GM19035 (cell line): ENCODE results near the gene PNKD.
"Not testable (repeated sequence)": the region's sequence is repeated elsewhere in the genome, so short reads cannot be mapped to it uniquely, and the experiment has no call there.

Source experiments
- ATAC-seq: cut with Tn5 transposase; IDR thresholded peaks from one replicate; pipeline ENCODE4 v1.9.1; 2021; ENCODE audit not compliant: unreplicated experiment

The PNKD gene

DNA sequence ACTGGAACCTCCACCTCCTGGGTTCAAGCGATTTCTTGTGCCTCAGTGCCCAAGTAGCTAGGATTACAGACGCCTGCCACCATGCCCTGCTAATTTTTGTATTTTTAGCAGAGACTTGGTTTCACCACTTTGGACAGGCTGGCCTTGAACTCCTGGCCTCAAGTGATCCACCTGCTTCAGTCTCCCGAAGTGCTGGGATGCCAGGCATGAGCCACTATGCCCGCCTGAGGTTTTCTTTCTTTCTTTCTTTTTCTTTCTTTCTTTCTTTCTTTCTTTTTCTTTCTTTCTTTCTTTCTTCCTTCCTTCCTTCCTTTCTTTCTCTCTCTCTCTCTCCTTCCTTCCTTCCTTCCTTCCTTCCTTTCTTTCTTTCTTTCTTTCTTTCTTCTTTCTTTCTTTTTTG is 44.4 kb downstream of the PNKD start:
- ATAC-seq, result not testable (repeated sequence)

DNA sequence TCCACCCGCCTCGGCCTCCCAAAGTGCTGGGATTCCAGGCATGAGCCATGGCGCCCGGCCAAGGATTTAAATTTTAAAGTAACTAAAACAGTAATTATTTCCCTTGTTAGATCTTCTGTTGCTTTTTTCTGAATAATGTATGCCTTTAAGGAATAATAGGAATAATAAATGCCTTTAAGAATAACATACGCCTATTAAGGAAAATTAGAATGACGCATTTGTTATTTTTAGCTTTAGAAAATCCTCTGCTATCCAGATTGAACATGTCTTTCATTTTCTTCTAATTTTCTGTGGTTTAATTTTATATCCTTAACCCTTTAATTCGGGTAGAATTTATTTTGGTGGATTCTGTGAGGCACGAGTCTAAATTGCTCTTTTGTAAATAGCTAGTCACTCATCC is 45.1 kb downstream of the PNKD start:
- no peak for ATAC-seq

DNA sequence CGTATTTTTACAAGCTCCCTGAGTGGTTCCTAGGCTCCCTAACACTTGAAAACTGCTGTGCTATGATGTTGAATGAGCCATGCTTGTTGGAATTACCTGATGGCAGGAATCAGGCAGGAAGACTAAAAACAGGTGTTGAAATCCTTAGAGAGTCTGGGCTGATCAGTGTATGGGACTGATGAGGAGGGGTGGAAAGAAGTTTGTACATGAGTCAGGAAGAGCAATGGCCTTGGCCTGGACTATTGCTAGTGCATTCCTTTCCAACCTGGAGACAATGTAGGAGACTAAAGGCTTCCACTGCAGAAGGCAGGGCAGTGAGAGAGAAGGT is 46.9 kb downstream of the PNKD start:
- ATAC-seq, result no peak

DNA sequence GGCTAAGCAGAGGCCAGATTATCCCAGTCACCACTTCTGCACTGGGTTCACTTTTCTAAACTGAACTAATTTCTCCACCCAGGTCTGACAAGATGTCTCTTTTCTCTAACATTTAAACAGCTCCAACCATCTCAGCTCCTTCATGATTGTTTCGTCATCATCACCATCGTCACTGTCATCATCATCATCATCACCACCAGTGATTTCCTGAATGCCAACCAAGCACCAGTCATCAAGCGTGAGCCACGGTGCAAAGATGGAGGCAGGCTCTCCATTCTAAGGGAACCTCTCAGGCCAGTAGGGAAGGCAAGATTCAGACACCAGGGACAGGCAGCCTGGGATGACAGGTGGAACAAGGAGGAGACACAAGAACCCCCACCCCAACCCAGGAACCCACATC is 47.5 kb downstream of the PNKD start:
- no peak for ATAC-seq

DNA sequence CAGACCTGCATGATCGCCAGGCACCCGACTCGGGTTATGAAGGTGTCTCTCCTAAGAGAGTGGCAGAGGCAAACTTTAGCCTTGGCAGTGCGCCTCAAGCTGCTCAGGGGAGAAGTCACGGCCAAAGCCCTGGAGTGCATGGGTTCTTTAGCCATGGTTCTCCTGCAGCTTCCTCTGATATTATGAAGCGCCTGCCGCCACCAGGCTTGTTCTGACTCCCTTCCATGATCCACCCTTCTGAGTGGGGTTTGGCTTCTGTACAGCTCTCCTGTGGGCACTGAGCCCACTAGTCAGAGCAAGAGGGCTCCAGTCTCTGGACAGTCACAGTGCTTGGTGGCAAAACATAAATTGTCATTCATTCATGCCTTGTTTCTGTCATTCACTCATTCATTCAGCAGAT is 47.9 kb downstream of the PNKD start:
- ATAC-seq, result no peak

DNA sequence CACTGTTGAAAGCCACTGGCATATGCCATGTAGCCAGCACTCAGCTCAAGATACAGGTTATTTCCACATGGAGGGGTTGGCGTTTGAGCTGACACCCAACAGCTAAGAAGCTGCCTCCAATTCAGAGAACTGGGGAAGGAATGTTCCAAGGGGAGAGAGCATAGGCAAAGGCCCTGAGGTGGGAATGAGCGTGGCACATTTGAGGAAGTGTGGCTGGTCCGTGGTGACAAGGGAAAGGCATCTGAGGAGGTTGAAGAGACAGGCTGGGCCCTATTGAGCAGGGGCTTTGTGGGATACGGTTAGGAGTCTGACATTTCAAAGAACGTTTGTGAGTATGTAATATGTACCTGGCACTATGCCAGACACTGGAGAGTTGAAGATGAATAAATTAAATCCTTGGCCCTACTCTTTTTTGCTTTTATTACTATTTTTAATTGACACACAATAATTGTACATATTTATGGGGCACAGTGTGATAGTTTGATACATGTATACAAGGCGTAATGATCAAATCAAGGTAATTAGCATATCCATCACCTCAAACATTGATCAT is 49.6 kb downstream of the PNKD start:
- ATAC-seq, result no peak

DNA sequence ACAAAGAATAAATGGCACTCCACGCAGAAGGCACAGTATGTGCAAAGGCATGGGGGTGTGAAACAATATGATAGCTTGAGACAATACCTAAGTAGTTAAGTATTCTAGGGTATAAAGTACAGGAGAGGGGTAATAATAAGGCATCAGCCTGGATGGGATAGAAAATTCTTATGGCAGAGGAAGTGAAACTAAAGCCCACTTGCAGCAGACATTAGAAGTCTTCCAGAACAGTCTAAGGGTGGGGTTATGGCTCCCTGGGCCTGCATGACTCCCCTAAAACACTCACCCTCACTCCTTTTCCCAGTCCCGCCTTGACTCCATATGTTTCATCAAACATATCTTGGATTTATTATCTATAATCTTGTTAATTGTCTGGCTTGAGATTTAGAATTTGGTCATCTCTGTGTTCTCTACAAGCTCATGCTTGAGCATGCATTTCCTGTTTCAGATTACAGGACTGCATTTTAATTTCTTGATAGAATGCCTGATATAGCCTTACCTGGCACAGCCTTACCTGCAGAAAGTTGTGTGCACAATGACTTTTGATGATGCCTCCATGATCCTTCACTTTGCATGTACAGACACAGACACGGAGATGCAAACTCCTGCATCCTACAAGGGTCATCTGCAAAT is 50.5 kb downstream of the PNKD start:
- no peak for ATAC-seq

DNA sequence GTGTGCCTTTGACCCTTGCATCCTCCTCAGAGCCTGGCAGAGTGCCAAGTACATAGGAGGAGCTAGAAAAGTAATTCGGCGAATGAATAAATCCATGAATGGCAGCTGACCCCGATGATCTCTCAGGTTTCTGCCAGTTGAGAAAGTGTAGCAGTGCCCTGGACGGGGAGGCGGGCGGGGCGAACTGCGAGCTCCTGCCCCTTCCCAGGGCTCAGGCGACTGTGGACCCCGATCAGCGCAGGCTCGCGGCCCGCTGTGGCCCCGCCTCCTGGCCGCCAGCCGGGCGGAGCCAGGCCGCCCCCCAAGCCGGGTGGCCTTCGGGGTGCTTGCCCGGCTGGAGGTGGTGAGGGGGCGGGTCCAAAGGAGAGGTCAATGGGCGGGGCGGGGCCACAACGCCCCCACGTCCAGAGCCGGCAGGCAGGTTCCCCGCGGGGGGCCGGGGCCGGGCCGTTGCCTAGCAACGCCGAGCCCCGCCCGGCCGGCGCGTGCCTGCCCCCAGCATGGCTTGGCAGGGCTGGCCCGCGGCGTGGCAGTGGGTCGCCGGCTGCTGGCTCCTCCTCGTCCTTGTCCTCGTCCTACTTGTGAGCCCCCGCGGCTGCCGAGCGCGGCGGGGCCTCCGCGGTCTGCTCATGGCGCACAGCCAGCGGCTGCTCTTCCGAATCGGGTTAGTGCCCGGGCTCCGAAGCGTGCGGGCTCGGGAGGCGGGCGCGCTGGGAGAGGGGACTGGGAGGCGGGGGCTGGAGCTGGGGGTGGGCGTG is 52.6 kb downstream of the PNKD start:
- ATAC-seq, result peak; percentile 74

DNA sequence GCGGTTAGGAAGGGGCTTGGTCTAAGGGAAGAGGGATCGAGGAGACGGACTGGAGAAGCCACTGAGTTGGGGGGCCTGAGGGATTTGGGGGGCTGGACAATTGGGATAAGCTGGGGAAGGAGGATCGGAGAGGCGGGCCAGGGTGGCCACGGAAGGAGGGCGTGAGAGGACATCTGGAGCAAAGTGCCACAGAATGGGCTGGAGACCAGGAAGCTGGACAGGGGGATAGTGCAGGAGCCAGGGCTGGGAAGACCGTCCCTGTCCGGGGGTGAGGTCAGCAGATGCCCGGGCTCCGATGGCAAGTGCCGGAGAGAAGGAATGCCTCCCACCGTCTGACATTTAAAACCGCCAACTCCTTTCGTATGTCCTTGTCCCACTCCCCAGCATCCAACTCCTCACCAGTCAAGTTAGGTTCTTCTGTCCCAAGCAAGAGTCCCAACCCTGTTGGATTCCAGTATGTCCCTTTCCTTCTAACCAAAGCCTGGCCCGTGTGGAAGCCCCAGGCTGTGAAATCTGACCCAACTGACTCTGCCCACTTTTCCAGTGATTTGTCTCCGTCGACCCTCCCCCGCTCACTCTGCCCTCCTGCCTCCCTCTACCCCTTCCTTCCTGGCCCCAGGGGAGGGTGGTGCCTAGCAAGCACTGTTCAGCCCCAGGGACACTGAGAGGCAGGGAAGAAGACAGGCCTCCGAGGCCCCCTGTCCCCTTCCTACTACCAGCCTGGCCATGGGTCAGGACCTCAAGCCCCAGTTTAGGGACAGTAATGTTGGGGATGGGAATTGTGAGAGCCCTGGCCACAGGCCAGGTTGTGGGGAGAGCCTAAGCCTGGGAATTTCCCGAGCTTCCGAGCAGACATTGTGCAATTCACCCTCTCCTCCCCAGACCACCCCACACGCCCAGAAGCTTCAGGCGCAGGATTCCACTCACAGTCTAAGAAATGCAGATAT is 53.5 kb downstream of the PNKD start:
- ATAC-seq, result no peak

DNA sequence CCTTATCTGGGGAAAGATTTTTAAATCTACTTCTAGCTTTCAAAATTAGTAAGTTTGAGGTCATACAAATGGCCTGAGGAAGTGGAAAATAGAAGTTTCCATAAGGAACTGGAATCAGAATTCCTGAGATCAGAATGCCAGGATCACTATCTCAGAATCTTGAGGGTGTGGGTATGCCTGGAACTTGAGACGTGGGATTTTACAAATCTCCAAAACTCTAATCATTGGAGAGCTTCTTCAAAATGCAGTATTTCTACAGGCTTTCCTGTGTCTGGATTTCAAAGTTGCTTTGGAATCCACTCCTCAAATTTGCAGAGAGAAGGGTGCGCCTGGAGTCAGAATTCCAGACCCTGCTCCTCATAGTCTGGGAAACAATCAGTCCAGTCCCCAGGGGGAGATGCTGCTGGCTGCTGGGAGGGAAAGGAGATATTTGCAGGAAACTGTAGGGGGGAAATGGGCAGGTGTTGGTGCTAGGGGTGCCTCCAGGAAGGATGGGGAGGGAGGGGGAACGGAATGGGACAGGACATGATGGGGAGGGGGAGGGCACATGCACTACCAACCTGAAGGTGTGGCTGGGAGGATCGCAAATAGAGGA is 55.3 kb downstream of the PNKD start:
- ATAC-seq, result no peak

DNA sequence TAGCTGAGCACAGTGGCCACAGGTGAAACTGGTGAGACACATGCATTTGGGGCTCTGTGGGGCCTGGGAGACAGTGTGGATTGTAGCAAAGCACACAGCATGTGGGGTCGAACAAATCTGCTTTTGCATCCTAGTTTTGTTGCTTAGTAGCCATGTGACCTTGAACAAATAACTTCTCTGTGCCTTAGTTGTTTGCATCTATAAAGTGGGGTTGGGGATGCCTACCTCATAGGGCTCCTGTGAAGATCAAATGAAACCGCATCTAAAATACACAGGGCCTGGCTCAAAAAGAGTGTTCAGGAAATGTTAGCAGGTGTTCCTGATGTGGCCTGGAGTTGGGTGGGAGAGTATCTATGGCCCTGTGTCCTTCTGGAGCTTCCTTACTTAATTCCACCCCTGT is 56.0 kb downstream of the PNKD start:
- ATAC-seq, result no peak

DNA sequence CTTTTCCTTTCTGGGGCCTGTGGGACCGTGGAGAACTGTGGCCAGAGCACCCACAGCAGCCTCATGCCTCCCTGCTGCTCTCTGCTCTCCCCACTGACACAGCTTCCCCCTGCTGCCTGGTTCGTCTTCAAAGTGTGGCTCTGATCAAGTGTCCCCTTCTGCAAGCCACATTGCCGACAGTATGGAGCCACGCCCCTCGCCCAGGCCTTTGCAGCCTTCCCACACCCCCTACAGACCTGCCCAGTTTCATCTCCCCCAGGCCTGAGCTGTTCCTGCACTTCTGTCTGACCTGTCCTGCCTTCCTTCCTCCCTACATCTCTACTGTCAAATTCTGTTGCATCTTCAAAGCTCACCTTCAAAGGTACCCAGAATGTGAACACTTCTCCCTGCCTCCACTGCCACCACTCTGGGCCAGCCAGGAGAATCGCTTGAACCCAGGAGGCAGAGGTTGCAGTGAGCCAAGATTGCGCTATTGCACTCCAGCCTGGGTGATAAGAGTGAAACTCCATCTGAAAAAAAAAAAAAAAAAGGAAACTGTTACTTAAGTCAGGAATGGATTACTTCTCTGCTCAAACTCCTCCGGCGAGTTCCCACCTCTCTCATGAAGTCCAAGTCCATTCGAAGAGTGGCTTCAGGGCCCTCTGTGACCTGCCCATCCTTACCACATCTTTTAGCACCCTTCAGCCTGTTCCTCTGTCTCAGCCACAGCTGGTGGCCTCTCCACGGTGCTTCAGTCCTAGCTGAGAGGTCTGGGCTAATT is 57.3 kb downstream of the PNKD start:
- no peak for ATAC-seq

DNA sequence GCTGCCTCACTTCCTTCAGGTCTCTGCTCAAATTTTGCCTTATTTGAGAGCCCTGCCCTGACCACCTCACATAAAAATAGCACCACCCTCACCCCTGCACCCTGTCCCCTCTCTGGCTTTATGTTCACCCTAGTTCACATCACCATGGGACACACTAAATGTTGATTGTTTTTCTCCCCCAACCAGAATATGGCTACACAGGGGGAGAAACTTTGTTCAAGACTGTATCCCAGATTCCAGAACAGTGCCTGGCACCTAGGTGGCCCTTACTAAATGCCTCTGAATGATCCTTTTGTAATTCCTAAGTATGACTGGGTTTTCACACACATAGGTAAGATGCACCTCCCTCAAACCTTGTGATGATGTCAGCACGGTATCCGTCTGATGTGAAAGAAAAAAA is 58.0 kb downstream of the PNKD start:
- ATAC-seq, result no peak

DNA sequence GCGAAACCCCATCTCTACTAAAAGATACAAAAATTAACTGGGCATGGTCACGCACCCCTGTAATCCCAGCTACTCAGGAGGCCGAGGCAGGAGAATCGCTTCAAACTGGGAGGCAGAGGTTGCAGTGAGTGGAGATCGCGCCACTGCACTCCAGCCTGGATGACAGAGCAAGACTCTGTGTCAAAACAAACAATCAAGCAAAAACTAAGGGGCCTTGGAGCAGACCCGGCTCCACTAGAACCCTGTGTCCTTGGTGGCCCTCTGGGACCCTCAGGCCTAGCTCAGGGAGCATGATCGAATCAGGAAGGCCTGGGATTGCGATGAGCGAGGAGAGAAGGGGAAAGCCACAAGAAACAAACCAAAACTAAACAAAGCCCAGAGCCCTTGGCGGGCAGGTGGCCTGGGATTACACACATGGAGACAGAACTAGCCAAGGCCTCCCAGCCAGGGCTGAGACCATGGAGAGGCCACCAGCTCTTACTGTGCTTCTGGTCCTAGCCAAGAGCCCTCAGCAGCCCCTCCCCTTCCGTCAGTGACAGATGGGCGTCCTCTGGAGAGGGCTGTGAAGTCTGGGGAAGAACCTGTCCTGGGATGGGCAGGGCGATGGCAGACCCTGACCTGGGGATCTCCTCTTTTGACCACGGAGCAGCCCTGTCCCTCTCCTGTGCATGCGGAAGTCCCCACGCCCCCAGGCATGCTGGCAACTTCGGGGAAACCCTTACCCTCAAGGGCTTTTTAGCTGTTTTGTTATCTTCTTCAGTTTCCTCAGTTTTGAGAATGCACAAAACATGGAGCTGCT is 58.9 kb downstream of the PNKD start:
- ATAC-seq, result peak; percentile 52

DNA sequence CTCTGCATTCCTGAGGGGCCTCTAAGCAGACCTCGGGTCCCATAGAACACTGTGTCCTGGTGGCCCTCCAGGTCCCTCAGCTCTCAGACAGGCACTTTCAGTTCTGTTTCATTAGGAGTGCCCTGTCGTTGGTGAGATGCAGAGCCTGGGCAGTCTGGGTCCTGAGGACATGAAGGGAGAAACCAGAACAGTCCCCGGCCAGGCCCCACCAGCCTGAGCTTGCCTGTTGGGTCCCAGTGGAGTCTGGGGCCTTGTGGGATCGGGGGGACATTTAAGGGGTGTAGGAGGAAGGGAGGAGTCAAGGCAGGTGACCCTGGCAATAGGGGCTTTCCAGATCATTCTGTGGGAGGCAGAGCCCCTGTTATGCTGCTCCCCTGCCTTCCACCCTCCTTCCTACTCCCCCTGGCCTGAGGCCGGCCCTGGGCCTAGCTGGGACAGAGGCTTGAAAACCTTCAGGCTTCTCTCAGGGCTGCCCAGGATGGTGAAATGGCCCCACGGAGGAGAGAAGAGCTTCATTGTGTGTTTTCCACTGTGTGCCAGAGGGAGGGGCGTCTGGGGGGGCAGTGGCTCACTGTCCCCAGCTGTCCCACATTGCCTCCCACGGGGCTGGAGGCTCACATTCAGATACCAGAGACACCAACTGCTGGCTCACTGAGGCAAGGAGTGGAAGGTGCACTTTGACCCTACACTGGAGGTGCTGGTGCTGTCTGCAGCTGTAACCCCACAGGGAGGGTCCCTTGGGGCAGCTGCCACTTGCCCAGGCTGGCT is 59.7 kb downstream of the PNKD start:
- ATAC-seq, result peak; percentile 54

DNA sequence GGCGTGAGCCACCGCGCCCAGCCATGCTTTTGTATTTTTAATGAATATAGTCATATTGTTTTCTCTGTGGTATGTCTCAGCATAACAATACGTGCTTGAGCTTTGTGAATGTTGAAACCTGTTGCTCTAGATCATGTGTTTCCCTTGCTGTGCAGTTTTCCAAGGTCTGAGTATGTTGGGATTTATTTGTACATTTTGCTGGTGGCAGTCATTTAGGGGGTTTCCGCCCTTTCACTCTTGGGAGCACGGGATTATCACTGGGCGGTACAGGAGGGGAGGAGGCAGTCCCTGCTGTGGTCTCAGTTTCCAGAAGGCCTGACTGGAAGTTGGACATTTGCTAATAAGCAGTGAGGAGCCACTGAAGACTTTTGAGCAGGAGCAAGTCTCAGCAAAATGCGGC is 61.4 kb downstream of the PNKD start:
- no peak for ATAC-seq

DNA sequence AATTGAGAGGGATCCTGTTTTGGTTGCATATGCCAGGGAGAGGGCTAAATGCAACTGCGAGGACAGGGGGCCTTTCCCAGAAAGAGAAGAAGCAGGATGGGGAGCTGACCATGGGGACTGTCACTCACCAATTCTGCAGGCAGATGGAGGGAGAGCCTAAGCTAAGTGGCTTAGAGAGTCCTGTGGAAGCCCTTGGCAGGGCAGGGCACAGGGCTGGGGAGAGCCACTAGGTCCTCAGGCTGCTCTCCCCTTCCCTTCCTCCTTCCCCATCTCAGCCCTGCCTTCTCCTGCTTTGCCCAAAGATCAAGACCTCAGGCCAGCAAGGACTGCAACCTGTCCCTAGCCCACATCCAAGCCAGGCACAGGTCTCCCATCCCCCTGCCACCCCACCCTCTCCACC is 62.0 kb downstream of the PNKD start:
- no peak for ATAC-seq

DNA sequence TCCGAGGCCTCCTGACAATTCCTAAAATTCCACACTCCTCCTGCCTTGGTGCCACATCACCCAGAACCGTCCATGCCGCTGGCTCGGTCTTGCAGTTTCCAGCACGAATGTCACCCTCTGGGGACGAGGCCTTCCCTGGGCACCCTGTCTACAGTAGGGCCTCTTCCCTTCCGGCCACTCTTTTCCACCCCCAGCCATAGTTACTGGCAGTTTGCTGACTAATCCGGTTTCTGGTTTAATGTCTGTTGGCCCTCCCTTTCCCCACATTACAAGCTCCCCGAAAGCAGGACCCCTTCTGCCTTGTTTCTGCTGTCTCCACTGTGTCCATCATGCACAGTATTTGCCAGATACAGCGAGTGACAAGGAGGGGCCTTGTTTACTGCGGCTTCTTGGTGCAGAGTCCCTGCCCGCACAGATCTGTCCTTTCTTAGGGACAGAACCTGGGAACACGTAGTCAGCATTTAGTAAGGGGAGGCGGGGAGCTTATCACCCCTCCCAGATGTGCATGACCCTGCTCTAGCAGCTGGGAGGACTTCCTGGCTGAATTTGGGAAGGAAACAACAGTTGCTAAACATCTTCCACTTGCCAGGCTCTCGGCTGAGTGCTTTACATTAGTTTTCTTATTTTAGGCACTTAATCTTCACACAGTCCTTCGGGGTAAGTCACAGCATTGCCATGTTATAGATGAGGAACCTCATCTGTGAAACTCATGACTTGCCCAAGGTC is 62.8 kb downstream of the PNKD start:
- ATAC-seq, result no peak
